Vagina (tissue), 2 donors: ENCODE measurements around the gene PADI1.

ENCODE experiments used
- CTCF ChIP-seq, 3 experiments: fragments of 450-650 bp in 2 of 3; fragments of 200-600 bp in 1 of 3; sonication (generic) in 1 of 3; IDR thresholded peaks; one replicate each; pipeline ENCODE4 v1.5.1; 2017 to 2019; ENCODE audit warnings: antibody characterized with exemption in 3 of 3, mild to moderate bottlenecking in 2 of 3, moderate library complexity in 2 of 3
- POLR2A ChIP-seq, 2 donors: fragments of 450-650 bp; IDR thresholded peaks; one replicate each; pipeline ENCODE4 v1.6.1; 2017; ENCODE audit warnings: antibody characterized with exemption in 2 of 2, mild to moderate bottlenecking in 2 of 2, moderate library complexity in 2 of 2

- TF ChIP-seq CTCF (IDR thresholded peaks at IDR 0.05) (no peak), POLR2A (IDR thresholded peaks at IDR 0.05) (no peak)
Measured at GRCh38 chr1:17163371-17163770, 41.6 kb upstream of the PADI1 start.
